Iris pigment epithelial cell (primary cell): ENCODE data around the gene ANKRD62.
"Not testable (repeated sequence)": the region's sequence is repeated elsewhere in the genome, so short reads cannot be mapped to it uniquely, and the experiment has no call there.

Source experiments
- DNase-seq: peaks from one replicate; pipeline ENCODE4 v3.0.0-alpha.2; 2011; ENCODE audit warnings: low read depth

The ANKRD62 gene

DNA sequence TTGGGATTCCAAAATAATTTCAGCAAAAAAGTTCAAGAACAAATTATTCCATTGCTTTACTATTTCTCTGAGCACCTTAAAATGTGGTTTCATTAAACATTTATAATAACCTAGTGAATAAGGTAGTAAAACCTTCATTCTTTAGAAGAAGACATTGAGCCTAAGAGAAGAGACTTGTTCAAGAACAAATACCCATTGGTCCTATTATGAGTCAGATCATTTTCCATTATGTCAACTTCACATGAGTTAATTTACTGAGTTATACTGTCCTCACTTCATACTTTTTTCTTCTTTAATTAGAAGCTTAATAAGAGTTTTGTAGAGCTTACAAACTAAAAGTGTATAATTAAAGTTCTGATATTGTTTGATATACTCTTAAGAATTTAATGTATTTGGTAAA is 5.5 kb downstream of the ANKRD62 start:
- DNase-seq, result no peak

DNA sequence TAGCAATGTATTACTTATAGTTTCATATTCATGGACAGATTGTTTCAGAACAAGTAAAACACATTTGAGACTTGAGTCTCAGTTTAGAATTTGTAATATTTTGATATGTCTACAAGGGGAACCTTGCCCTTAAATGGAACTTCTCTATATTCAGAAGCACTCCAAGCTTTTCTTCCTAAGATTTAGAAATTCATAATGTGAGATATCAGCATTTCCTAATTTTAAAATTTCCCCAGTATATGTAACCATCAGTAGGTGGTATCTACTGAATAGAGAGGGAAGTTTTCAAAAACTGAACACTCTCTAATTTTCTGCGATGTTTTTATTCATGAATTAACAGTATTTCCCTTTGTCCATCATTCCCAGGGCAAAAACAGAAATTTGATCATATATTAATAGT is 7.6 kb downstream of the ANKRD62 start:
- no peak for DNase-seq

DNA sequence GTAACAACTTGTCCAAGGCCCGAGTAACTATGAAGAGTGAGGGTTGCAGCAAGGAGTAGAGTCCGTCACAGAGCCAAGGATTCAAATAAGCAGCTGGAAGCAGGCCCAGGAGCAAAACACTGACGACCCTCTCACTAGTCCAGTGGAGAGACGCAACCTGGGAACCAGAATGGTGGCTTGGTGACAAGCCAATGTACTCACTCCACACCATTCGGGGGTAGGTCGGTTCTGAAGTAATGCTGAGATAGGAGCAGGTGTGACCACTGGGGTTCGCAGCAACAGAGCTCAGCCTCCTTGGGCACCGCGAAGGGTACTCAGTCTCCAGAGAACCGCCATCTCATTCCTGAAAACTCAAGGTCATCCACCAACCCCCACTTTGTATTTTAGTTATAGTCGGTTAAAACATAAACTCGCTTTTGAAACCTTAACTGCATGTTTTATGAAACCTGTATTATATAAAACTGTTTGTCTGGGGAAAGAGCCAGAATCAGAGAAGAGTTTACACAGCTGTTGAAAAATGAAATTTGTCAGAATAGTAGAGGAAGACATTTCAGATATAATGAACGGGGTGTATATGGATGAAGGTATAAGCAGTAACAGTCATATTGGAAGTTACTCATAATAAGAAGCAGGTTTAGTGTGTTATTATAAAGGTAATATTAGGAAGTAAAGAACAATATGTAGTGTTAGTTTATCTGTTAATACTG is 8.6 kb downstream of the ANKRD62 start:
- no peak for DNase-seq

DNA sequence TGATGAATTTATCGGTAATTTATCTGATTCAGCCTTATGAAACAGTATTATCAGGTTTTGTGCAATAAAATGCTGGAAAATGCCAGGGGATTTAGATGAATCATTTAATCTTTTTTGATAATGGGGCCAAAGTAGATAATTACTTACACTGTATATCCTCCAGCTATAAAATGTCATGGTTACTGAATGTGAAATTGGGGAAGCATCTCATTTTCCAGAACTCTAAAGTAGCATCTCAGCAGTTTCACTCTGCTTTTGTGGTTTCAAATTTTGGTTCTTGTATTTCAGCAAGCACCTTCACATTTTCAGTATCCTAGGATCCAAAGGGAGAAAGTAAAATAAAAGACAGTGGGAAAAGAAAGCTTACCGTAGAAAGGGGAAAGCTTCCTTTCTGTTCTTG is 12.8 kb downstream of the ANKRD62 start:
- DNase-seq, result no peak

DNA sequence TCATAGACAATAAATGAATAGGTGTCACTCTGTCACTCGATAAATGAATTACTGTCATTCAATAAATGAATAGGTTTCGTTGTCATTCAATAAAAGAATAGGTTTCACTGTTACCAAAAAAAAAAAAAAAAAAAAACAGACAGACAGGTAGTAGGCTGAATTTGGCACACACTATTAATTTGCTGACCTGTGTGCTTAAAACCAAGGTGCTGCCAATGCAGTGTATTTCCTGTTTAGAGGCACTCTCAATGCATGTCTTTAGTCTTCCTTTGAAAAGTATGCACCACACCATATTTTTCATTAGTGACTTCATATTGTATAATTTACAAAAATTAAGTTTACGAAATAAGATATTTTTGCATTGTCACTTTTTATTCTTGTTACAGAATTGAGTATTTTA is 16.2 kb downstream of the ANKRD62 start:
- DNase-seq, result no peak

DNA sequence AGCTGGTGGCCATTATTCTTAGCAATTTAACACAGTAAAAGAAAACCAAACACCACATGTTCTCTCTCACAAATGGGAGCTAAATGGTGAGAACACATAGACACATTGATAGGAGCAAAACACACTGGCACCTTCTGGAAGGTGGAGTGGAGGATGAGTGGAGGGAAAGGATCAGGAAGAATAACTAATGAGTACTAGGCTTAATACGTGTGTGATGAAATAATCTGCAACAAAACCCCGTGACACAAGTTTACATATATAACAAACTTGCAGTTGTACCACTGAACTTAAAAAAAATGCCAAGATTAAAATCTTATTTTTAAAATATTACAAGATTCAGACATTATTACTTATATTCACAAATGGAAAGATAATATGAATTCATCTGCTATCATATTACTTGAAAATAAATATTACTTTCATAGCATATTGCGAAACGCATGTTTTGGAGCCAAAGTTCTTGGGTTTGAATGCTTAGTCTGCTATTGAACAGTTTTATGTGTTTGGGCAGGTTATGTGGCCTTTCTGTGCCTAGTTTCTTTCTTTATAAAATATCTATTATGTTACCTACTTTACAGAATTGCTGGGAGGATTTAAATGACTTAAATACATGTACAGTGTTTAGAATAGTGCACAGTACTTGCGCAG is 20.5 kb downstream of the ANKRD62 start:
- DNase-seq, result peak; percentile 8

DNA sequence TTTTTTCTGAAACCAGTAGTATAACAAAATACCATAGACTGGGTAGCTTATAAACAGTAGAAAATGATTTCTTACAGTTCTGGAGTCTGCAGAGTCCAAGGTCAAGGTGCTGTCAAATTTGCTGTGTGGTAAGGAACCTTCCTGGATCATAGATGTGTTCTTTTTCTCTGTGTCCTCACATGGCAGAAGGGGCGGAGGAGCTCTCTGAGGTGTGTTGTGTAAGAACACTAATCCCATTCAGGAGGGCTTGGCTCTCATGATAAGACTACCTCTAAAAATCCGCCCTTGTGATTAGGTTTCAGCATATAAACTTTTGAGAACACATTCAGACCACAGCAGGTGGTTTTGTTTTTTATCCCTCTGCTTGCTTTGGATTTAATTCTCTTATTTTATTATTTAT is 25.7 kb downstream of the ANKRD62 start:
- no peak for DNase-seq

DNA sequence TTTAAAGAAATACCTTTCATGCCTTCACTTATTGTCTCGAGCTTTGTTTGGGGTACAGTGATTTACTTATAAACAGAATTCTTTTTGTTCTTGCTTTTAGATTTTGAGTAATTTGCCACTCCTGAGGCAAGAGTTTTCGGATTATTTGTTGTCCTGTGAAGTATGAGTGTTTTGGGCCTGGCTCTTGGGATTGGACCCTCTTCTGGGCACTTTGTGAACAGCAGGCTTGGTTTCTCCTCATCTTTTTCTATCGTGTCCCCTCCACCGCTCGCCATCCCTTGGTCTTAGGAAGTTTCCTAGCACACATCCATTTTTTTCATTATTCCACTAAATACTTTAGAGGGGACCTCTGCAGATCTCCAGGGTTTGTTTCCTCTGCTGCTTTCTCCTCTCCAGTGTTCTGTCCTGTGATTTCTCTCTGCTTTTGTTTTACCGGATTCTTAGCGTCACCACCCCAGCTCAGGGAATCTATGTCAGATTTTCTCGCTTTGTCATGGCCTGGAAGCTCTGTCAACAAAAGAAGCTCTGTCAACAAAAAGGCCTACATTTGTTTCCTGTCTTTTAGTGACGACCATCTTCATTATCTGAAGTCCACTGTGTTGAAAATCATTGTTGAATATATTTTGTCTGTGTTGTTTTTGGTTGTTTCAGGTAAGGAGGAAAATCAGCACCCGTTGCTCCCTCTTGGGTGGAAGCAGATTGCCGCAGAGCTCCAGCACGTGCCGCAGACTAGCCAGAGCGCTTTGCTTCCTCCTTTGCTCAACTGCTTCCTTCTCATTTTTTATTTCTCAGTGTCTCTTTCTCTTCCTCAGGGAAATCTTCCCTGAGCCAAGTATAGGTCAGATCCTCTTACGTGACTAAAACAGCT is 27.8 kb downstream of the ANKRD62 start:
- peak; percentile 7 for DNase-seq

DNA sequence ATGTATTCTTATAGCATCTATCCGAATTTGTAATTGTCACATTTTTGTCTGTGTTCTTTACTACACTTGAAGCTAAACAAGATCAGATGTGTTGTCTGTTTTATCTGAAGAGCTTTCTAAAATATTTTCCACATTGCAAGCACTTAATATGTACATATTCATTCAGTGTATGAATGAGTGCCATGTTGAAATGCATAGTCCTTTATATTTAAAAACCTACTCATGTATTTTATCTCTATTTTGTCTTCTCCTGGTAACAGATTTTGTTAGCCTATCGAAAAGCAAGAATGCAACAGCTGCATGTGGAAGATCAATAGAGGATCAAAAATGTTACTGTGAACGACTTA is 28.4 kb downstream of the ANKRD62 start:
- not testable (repeated sequence) for DNase-seq

DNA sequence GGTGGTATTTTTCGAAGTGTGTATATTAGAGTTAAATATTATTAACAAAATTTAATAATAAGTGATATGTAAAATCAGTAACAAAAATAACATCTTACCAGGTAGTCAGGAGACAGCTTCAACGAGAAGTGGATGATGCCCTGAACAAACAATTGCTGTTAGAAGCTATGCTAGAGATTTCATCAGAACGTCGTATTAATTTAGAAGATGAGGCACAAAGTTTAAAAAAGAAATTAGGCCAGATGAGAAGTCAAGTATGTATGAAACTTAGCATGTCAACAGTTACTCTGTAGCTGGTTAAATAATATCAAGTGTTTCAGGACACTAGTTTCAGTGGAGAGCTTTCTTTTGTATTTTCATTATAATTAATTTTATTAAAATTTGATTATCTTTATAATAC is 34.0 kb downstream of the ANKRD62 start:
- DNase-seq, result not testable (repeated sequence)

DNA sequence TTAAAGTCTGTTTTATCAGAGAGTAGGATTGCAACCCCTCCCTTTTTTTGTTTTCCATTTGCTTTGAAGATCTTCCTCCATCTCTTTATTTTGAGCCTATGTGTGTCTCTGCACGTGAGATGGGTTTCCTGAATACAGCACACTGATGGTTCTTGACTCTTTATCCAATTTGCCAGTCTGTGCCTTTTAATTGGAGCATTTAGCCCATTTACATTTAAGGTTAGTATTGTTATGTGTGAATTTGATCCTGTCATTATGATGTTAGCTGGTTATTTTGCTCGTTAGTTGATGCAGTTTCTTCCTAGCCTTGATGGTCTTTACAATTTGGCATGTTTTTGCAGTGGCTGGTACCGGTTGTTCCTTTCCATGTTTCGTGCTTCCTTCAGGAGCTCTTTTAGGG is 45.2 kb downstream of the ANKRD62 start:
- not testable (repeated sequence) for DNase-seq

DNA sequence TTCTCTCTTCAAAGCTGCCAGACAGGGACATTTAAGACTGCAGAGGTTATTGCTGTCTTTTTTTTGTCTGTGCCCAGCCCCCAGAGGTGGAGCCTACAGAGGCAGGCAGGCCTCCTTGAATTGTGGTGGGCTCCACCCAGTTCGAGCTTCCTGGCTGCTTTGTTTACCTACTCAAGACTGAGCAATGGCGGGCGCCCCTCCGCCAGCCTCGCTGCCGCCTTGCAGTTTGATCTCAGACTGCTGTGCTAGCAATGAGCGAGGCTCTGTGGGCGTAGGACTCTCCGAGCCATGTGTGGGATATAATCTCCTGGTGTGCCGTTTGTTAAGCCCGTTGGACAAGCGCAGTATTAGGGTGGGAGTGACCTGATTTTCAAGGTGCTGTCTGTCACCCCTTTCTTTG is 47.2 kb downstream of the ANKRD62 start:
- not testable (repeated sequence) for DNase-seq

DNA sequence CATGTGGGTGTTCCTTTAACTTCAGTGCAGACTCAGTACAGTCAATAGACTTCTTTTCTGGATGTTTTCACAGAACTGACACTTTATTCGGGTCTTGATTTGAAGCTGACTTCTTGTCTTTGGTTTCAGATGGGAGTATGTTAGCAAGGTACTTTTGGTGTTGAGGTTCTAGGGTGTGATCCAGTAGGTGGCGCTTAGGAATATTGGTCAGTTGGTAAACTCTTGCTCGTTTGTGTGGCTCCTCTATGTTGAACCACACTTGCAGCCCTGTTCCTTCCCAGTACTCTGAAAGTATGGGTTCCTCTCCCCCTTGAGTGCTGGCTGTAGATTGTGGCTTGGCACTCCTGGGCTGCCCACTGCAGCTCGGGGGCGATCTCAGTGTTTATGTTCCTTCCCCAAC is 48.1 kb downstream of the ANKRD62 start:
- not testable (repeated sequence) for DNase-seq

DNA sequence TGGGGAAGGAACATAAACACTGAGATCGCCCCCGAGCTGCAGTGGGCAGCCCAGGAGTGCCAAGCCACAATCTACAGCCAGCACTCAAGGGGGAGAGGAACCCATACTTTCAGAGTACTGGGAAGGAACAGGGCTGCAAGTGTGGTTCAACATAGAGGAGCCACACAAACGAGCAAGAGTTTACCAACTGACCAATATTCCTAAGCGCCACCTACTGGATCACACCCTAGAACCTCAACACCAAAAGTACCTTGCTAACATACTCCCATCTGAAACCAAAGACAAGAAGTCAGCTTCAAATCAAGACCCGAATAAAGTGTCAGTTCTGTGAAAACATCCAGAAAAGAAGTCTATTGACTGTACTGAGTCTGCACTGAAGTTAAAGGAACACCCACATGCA is 55.8 kb downstream of the ANKRD62 start:
- DNase-seq, result not testable (repeated sequence)

DNA sequence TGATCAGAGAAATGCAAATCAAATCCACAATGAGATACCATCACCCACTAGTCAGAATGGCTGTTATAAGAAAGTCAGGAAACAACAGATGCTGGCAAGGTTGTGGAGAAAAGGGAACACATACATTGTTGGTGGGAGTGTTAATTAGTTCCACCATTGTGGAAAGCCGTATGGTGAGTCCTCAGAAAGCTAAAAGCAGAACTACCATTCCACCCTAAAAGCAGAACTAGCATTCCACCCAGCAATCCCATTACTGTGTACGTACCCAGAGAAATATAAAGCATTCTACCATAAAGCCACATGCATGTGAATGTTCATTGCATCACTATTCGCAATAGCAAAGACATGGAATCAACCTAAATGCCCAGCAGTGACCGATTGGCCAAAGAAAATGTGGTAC is 60.7 kb downstream of the ANKRD62 start:
- no peak for DNase-seq

DNA sequence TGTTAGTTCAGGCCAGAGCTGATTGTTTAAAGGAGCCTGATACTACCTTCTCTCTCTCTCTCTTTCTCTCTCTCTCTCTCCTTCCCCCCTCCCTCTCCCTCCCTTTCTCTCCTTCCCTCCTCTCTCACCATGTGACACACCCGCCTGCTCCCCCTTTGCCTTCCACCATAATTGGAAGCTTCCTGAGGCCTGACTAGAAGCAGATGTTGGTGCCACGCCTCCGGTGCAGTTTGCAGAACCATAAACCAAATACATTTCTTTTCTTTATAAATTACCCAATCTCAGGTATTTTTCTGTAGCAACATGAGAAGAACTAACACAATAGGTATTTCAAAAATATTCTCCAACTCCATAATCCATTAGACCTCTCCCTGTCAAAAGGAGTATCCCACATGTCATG is 62.4 kb downstream of the ANKRD62 start:
- no peak for DNase-seq

DNA sequence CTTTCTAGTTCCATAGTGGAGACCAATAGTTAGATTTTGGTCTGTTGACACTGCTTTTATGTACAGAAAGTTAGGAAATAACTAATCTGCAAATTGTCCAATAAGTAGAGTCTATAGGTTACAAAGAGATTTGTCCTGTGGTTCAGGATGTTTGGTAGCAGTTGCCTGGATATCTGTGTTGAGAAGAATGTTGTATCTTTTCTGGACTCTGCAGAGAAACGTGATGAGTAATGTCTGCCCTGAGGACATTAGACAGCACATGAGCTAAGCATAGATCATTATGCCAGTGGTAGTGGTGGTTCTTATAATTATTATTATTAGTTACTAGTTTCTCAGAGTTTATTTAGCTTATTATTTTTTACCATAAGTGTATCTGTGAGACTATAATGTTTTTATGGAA is 65.8 kb downstream of the ANKRD62 start:
- DNase-seq, result peak; percentile 39

DNA sequence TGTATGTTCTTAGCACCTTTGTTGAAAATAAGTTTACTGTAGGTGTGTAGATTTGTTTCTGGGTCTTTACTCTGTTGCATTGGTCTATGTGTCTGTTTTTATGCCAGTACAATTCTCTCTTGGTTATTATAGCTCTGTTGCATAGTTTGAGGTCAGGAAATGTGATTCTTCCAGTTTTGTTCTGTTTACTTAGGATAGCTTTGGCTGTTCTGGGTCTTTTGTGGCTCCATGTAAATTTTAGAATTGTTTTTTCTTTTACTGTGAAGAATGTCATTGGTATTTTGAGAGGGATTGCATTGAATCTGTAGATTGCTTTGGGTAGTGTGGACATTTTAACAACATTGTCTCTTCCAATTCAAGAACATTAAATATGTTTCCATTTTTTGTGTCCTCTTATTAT is 69.1 kb downstream of the ANKRD62 start:
- DNase-seq, result no peak

DNA sequence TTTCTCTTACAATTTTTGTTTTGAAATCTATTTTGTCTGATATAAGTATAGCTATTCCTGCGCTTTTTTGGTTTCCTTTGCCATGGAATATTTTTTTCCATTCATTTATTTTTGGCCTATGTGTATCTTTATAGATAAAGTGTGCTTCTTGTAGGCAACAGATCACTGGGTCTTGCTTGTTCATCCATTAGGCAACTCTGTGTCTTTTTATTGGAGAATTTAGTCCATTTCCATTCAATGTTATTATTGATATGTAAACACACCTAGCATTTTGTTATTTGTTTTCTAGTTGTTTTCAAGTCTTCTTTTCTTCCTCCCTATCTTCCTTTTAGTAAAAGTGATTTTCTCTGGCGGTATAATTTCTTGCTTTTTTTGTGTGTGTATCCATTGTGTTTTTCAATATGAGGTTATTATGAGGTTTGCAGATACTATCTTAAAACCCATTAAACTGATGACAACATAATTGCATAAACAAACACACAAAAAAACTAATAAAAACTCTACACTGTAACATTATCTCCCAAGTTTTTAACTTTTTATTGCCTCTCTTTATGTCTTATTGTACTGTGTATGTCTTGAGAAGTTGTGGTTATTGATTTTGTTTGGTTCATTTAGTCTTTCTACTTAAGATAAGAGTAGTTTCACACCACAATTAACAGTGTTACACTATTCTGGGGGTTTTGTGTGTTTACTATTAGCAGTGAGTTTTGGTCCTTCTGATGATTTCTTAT is 71.6 kb downstream of the ANKRD62 start:
- no peak for DNase-seq
